ENCODE results near the gene RANBP10. TPM values are rescaled to one million over a fixed set of nuclear protein-coding genes. Genes with fewer than 3 reads are reported as not detected.
"Not testable (repeated sequence)": the region's sequence is repeated elsewhere in the genome, so short reads cannot be mapped to it uniquely, and the experiment has no call there.

Gene RANBP10
- total RNA-seq, 3 donors from 2014 or later: 7.7 to 13.2 (median 13.1) TPM

- H3K9me3 ChIP-seq: no peaks in the 10 kb centered on the region
- no peak for TF ChIP-seq POLR2A (IDR thresholded peaks at IDR 0.05)
- no peak for TF ChIP-seq CTCF (IDR thresholded peaks at IDR 0.05)
- TF ChIP-seq POLR2AphosphoS5 (IDR thresholded peaks at IDR 0.05): no peak
- H3K27ac ChIP-seq: no peak overlapping the region
- H3K4me1 ChIP-seq: no peaks in the 10 kb centered on the region
- intact Hi-C loops (cut with DNase I; ENCODE audit: low total_unique reads): no loop called here
- H3K27me3 ChIP-seq: no peaks in the 10 kb centered on the region
- no peaks in the 10 kb centered on the region for H3K36me3 ChIP-seq
- DNase-seq (ENCODE audit: low spot score in 2 of 2): no peak
- H3K4me3 ChIP-seq: no peak overlapping the region
Observed at GRCh38 chr16:67694611-67695010, 111.7 kb downstream of the RANBP10 start.

DNA sequence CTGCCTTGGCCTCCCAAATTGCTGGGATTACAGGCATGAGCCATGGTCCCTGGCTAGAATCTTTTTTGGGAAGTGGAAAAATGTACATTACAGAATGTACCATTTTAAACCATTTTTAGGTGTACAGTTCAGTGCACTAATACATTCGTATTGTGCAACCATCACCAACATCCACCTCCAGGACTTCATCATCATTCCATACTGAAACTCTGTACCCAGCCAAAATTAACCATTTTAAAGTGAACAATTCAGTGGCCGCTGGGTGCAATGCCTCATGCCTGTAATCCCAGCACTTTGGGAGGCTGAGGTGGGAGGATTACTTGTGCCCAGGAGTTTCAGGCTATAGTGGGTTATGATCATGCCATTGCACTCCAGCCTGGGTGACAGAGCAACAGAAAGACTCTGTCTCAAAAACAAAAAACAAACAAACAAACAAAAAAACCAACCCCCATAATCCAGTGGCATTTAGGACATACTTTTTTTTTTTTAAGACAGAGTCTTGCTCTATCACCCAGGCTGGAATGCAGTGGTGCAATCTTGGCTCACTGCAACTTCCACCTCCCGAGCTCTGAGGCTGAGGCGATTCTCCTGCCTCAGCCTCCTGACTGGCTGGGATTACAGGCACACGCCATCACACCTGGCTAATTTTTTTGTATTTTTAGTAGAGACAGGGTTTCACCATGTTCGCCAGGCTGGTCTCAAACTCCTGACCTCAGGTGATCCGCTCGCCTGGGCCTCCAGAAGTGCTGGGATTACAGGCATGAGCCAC lies 112.7 kb downstream of the RANBP10 start:
- H3K4me1 ChIP-seq; H3K36me3 ChIP-seq; H3K27me3 ChIP-seq; H3K9me3 ChIP-seq; intact Hi-C loops (cut with DNase I; ENCODE audit: low total_unique reads); H3K27ac ChIP-seq; H3K4me3 ChIP-seq; DNase-seq (ENCODE audit: low spot score in 2 of 2): not testable (repeated sequence)

DNA sequence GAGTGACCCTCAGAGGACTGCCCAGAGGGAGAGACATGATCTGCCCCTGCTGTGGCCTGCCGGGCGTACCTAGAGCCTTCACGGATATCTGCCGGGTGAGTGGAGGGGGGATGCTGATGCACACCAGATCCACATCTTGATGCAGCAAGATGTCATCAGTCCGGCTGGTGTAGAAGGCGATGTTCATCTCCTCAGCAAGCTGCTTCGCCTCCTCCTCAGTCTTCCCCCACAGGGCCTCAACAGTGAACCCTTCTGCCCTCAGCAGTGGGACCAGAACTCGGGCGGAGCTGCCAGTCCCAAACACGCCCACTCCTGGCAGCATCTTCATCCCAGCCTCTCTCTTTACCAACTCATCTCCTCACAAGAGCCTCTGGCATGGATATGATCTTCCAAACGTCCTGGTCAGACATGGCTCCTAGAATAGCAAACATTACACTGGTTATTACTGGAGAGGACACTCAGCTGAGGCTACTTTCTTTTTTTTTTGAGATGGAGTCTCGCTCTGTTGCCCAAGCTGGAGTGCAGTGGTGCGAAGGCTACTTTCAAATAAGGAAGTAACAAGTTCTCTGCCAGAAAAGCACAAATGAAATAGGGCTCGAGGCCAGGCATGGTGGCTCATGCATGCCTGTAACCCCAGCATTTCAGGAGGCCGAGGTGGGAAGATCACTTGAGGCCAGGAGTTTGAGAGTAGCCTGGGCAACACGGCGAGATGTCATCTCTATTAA lies 120.8 kb downstream of the RANBP10 start:
- peak overlapping the region; percentile 46 to 85 for H3K27ac ChIP-seq
- DNase-seq (ENCODE audit: low spot score in 2 of 2): no peak
- H3K4me1 ChIP-seq: no peaks in the 10 kb centered on the region
- intact Hi-C loops (cut with DNase I; ENCODE audit: low total_unique reads): no loop called here
- no peaks in the 10 kb centered on the region for H3K9me3 ChIP-seq
- no peaks in the 10 kb centered on the region for H3K36me3 ChIP-seq
- H3K4me3 ChIP-seq: peak overlapping the region in 1 of 3 donors; percentile 2
- no peak for TF ChIP-seq POLR2AphosphoS5 (IDR thresholded peaks at IDR 0.05)
- no peak for TF ChIP-seq POLR2A (IDR thresholded peaks at IDR 0.05)
- TF ChIP-seq CTCF (IDR thresholded peaks at IDR 0.05): no peak
- no peaks in the 10 kb centered on the region for H3K27me3 ChIP-seq

DNA sequence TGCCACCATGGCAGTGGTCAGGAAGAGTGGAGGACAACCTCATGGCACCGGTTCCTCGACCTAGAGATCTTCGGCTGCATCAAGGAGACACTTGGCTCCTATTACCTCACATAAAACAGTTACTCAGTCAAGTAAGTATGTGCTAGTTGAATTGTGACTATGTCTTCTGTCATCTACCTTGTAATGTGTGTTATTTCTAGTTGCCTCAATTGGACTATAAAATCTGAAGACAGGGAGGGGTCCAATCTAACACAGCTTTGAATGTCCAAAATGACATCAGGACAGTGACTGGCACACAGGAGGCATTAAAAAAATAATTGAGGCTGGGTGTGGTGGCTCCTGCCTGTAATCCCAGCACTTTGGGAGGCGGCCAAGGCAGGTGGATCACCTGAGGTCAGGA lies 122.6 kb downstream of the RANBP10 start:
- Histone ChIP-seq H3K9me3 (no peaks in the 10 kb centered on the region), H3K27ac (peak overlapping the region; percentile 21 to 22), H3K4me3 (no peak overlapping the region), H3K4me1 (no peaks in the 10 kb centered on the region), H3K36me3 (no peaks in the 10 kb centered on the region), H3K27me3 (no peaks in the 10 kb centered on the region)
- DNase-seq (ENCODE audit: low spot score in 2 of 2): no peak
- TF ChIP-seq POLR2AphosphoS5 (IDR thresholded peaks at IDR 0.05): no peak
- no peak for TF ChIP-seq POLR2A (IDR thresholded peaks at IDR 0.05)
- TF ChIP-seq CTCF (IDR thresholded peaks at IDR 0.05): no peak
- intact Hi-C loops (cut with DNase I; ENCODE audit: low total_unique reads): no loop called here

DNA sequence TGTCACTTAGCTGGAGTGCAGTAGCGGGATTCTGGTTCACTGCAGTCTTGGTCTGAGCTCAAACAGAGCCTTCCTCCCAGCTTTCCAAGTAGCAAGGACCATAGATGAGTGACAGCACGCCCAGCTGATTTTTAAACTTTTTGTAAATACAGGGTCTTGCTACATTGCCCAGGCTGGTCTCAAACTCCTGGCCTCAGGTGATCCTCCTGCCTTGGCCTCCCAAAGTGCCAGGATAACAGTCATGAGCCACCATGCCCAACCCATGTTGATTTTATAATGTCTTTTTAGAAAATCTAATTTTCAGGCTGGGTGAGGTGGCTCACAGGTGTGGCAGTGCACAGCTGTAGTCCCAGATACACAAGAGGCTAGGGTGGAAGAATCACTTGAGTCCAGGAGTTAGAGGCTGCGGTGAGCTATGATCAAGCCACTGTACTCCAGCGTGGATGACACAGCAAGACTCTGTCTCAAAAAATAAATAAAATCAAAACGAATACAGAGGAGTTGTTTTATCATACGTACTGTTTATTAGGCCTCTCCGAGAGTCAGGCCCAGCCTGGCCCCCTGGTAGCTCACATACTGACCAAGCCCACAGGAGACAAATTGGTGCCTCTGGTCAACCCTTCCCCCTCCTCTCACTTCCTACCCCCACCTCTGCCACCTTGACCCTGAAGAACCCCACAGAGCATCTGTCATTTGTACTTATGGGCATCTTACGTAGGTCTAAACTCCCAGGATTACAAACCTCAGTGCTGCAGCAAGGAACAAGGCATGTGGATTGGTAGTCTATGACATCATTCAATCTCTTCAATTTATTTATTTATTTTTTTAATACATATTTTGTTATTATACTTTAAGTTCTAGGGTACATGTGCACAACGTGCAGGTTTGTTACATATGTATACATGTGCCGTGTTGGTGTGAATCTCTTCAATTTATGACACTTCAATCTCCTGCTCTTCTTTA lies 126.1 kb downstream of the RANBP10 start:
- H3K4me1 ChIP-seq: no peaks in the 10 kb centered on the region
- no peaks in the 10 kb centered on the region for H3K36me3 ChIP-seq
- DNase-seq (ENCODE audit: low spot score in 2 of 2): no peak
- H3K27ac ChIP-seq: no peak overlapping the region
- no peak overlapping the region for H3K4me3 ChIP-seq
- H3K27me3 ChIP-seq: no peaks in the 10 kb centered on the region
- no peaks in the 10 kb centered on the region for H3K9me3 ChIP-seq
- TF ChIP-seq POLR2AphosphoS5 (IDR thresholded peaks at IDR 0.05) (no peak), CTCF (IDR thresholded peaks at IDR 0.05) (no peak), POLR2A (IDR thresholded peaks at IDR 0.05) (no peak)
- intact Hi-C loops (cut with DNase I; ENCODE audit: low total_unique reads): no loop called here

Measured in breast epithelium (tissue), 4 donors.